Neural progenitor cell (in vitro differentiated cells): Measurements from ENCODE around the gene SSNA1. TPM values are rescaled to one million over a fixed set of nuclear protein-coding genes. Genes with fewer than 3 reads are reported as not detected.

Experiments
- DNase-seq: peaks from one replicate; pipeline ENCODE4 v3.0.0-alpha.2; 2016; ENCODE audit warnings: low spot score
- H2AFZ ChIP-seq: fragments of 200-600 bp; sonication (generic); replicated peaks from 2 replicates; pipeline ENCODE4 v1.6.1; 2016; ENCODE audit warnings: antibody characterized with exemption
- H3F3A ChIP-seq: fragments of 200-600 bp; sonication (generic); 2 replicates; pipeline ENCODE4 v1.6.1; 2016; ENCODE audit warnings: antibody characterized with exemption, low read depth
- H3K27ac ChIP-seq: fragments of 200-600 bp; sonication (generic); 2 replicates; pipeline ENCODE4 v1.5.1; 2016; ENCODE audit warnings: mild to moderate bottlenecking
- H3K27me3 ChIP-seq: fragments of 200-600 bp; sonication (generic); 2 replicates; pipeline ENCODE4 v1.6.1; 2016; ENCODE audit warnings: mild to moderate bottlenecking, moderate library complexity
- H3K36me3 ChIP-seq: fragments of 200-600 bp; sonication (generic); 2 replicates; pipeline ENCODE4 v1.5.1; 2016
- H3K4me1 ChIP-seq: fragments of 200-600 bp; sonication (generic); 2 replicates; pipeline ENCODE4 v1.6.1; 2016; ENCODE audit warnings: mixed run types
- H3K4me2 ChIP-seq: fragments of 200-600 bp; sonication (generic); 2 replicates; pipeline ENCODE4 v1.6.1; 2016
- H3K4me3 ChIP-seq: fragments of 200-600 bp; sonication (generic); 2 replicates; pipeline ENCODE4 v1.5.1; 2016
- H3K79me2 ChIP-seq: fragments of 200-600 bp; sonication (generic); 2 replicates; pipeline ENCODE4 v1.6.1; 2016; ENCODE audit warnings: low read depth
- H3K9ac ChIP-seq: fragments of 200-600 bp; sonication (generic); 2 replicates; pipeline ENCODE4 v1.6.1; 2016
- H3K9me3 ChIP-seq: fragments of 200-600 bp; sonication (generic); 2 replicates; pipeline ENCODE4 v1.5.1; 2016; ENCODE audit warnings: low read depth
- H4K20me1 ChIP-seq: fragments of 200-600 bp; sonication (generic); 2 replicates; pipeline ENCODE4 v1.6.1; 2016; ENCODE audit warnings: low read depth
- H3K27ac Mint-ChIP-seq: 3 replicates; pipeline ENCODE4 v1.8.0; 2021; ENCODE audit warnings: mixed read lengths
- H3K27me3 Mint-ChIP-seq: 2 replicates; pipeline ENCODE4 v1.8.0; 2022; ENCODE audit warnings: low read depth, mild to moderate bottlenecking, inconsistent platforms, moderate library complexity, mixed read lengths; ENCODE audit not compliant: insufficient read depth
- H3K36me3 Mint-ChIP-seq: 3 replicates; pipeline ENCODE4 v1.8.0; 2021; ENCODE audit warnings: mixed read lengths
- H3K4me1 Mint-ChIP-seq: 3 replicates; pipeline ENCODE4 v1.8.0; 2021; ENCODE audit warnings: mixed read lengths
- H3K4me3 Mint-ChIP-seq: 3 replicates; pipeline ENCODE4 v1.8.0; 2021; ENCODE audit warnings: mild to moderate bottlenecking, moderate library complexity, mixed read lengths
- H3K9me3 Mint-ChIP-seq: 3 replicates; pipeline ENCODE4 v1.8.0; 2020; ENCODE audit warnings: mixed read lengths
- CTCF ChIP-seq: fragments of 200-600 bp; sonication (generic); IDR thresholded peaks from 2 replicates; pipeline ENCODE4 v1.5.1; 2017; ENCODE audit warnings: antibody characterized with exemption, mild to moderate bottlenecking
- EZH2 ChIP-seq: fragments of 200-600 bp; sonication (generic); IDR thresholded peaks from 2 replicates; pipeline ENCODE4 v1.6.1; 2017; ENCODE audit warnings: antibody characterized with exemption, mild to moderate bottlenecking, moderate library complexity
- EZH2phosphoT487 ChIP-seq: fragments of 200-600 bp; sonication (generic); IDR thresholded peaks from 2 replicates; pipeline ENCODE4 v1.6.1; 2017; ENCODE audit warnings: antibody characterized with exemption
- total RNA-seq: library from RNA; depleted of rRNA; stranded (reverse); fragments of >200 nt; gene quantifications from 2 replicates; pipeline ENCODE4 v1.2.3, GENCODE V29; 2015; ENCODE audit warnings: low replicate concordance

The SSNA1 gene
- total RNA-seq, 1 donor from 2014 or later: 27.9 TPM

DNA sequence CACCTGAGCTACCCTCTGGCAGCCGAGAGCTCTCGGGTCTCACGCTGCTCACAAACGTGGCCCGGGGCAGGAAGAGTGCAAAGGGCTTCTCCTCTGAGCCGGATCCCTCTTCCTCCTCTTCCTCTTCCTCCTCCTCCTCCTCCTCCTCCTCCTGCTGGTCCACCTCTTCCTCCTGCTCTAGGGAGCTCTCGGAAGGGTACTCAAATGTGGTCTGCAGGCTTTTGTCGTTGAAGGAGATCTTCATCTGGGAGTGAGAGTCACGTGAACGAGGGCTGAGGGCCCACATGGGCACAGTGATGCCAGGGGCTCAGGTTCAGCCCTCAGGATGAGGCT is 3.9 kb downstream of the SSNA1 start:
- Histone ChIP-seq H3K79me2 (peaks cover 9% of the 10 kb centered on the region), H2AFZ (no peak overlapping the region), H3K36me3 (no peaks in the 10 kb centered on the region), H3K9me3 (no peaks in the 10 kb centered on the region), H3K27ac (no peak overlapping the region), H3K4me3 (no peak overlapping the region), H3K4me2 (no peak overlapping the region), H3K9ac (no peak overlapping the region), H3K27me3 (no peaks in the 10 kb centered on the region), H4K20me1 (peaks cover 58% of the 10 kb centered on the region), H3F3A (peaks cover 10% of the 10 kb centered on the region), H3K4me1 (peaks cover 3% of the 10 kb centered on the region)
- Mint-ChIP-seq H3K27ac (no peak overlapping the region), H3K4me3 (no peak overlapping the region), H3K27me3 (peaks cover 6% of the 10 kb centered on the region), H3K36me3 (no peaks in the 10 kb centered on the region), H3K9me3 (no peaks in the 10 kb centered on the region), H3K4me1 (peaks cover 26% of the 10 kb centered on the region)
- TF ChIP-seq EZH2 (no peak), EZH2phosphoT487 (no peak), CTCF (no peak)
- no peak for DNase-seq

- no peak overlapping the region for H3K4me3 Mint-ChIP-seq
- Histone ChIP-seq H2AFZ (no peak overlapping the region), H3K4me3 (no peak overlapping the region), H3K9me3 (no peaks in the 10 kb centered on the region), H3K27me3 (no peaks in the 10 kb centered on the region), H3K36me3 (no peaks in the 10 kb centered on the region), H3K4me1 (no peaks in the 10 kb centered on the region), H3K27ac (no peak overlapping the region), H3K9ac (no peak overlapping the region), H4K20me1 (peaks cover 63% of the 10 kb centered on the region), H3K4me2 (no peak overlapping the region), H3F3A (peaks cover 10% of the 10 kb centered on the region), H3K79me2 (peaks cover 9% of the 10 kb centered on the region)
- peaks cover 22% of the 10 kb centered on the region for H3K4me1 Mint-ChIP-seq
- DNase-seq: no peak
- no peak for TF ChIP-seq EZH2phosphoT487
- no peak for TF ChIP-seq CTCF
- TF ChIP-seq EZH2: no peak
- peaks cover 6% of the 10 kb centered on the region for H3K27me3 Mint-ChIP-seq
- H3K9me3 Mint-ChIP-seq: no peaks in the 10 kb centered on the region
- no peaks in the 10 kb centered on the region for H3K36me3 Mint-ChIP-seq
- H3K27ac Mint-ChIP-seq: no peak overlapping the region
Observed at GRCh38 chr9:137192859-137193258, 4.4 kb downstream of the SSNA1 start.

DNA sequence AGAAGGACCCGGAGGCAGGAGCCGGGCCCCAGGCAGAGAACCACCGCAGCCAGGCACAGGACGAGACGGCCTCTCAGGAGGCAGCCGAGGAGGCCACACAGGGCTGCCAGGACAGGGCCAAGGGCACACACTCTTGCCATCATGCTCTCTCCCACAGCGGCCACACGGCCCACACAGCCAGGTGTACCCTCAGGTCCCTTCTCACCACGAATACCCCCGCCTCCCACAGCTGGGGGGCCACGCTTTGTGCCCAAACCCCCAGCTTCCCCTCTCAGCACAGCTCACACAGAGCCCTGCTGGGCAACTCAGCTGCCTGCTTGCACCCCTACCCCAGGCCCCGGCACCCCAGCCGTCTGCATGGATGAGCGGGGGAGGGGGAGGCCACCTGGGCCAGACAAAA is 5.3 kb downstream of the SSNA1 start:
- Mint-ChIP-seq H3K36me3 (no peaks in the 10 kb centered on the region), H3K9me3 (no peaks in the 10 kb centered on the region), H3K4me3 (no peak overlapping the region), H3K27me3 (peaks cover 4% of the 10 kb centered on the region), H3K27ac (no peak overlapping the region), H3K4me1 (peaks cover 22% of the 10 kb centered on the region)
- H3K79me2 ChIP-seq: peaks cover 14% of the 10 kb centered on the region
- no peak overlapping the region for H2AFZ ChIP-seq
- H3K27ac ChIP-seq: no peak overlapping the region
- peaks cover 72% of the 10 kb centered on the region for H4K20me1 ChIP-seq
- no peaks in the 10 kb centered on the region for H3K4me1 ChIP-seq
- DNase-seq: no peak
- H3K9ac ChIP-seq: no peak overlapping the region
- TF ChIP-seq EZH2 (no peak), EZH2phosphoT487 (no peak), CTCF (no peak)
- no peaks in the 10 kb centered on the region for H3K36me3 ChIP-seq
- peaks cover 10% of the 10 kb centered on the region for H3F3A ChIP-seq
- H3K27me3 ChIP-seq: no peaks in the 10 kb centered on the region
- H3K9me3 ChIP-seq: no peaks in the 10 kb centered on the region
- H3K4me2 ChIP-seq: no peak overlapping the region
- no peak overlapping the region for H3K4me3 ChIP-seq

DNA sequence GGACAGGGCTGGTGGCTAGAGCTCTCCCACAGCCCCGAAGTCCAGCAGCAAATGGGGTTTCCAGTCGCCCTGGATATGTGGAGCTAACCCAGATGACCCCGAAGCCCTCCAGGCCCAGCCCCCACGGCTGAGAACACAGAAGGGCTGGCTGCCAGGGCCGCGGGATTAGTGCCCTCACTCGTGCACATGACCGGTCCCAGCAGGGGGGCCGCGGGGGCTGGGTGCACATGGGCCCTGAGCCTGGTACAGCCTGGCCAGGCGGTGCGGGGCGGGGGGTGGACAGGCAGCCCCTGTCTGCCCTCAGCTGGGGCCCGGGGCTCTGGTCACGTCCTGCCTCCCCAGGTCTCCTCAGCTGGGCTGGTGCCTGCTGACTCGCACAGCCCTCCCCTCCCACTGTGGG is 5.9 kb downstream of the SSNA1 start:
- Histone ChIP-seq H3K27ac (no peak overlapping the region), H3K79me2 (peaks cover 20% of the 10 kb centered on the region), H3K36me3 (no peaks in the 10 kb centered on the region), H3K27me3 (peaks cover 1% of the 10 kb centered on the region), H3K9me3 (no peaks in the 10 kb centered on the region), H3K4me3 (no peak overlapping the region), H4K20me1 (peaks cover 72% of the 10 kb centered on the region), H3K4me1 (peaks cover 2% of the 10 kb centered on the region), H3F3A (peaks cover 5% of the 10 kb centered on the region), H3K4me2 (peak overlapping the region; percentile 10), H3K9ac (no peak overlapping the region), H2AFZ (no peak overlapping the region)
- H3K4me3 Mint-ChIP-seq: no peak overlapping the region
- H3K36me3 Mint-ChIP-seq: no peaks in the 10 kb centered on the region
- peaks cover 4% of the 10 kb centered on the region for H3K27me3 Mint-ChIP-seq
- DNase-seq: peak; percentile 42
- TF ChIP-seq EZH2phosphoT487: no peak
- no peak for TF ChIP-seq CTCF
- no peak for TF ChIP-seq EZH2
- H3K9me3 Mint-ChIP-seq: no peaks in the 10 kb centered on the region
- no peak overlapping the region for H3K27ac Mint-ChIP-seq
- H3K4me1 Mint-ChIP-seq: peaks cover 17% of the 10 kb centered on the region
